Central memory CD4-positive, alpha-beta T cell (primary cell): ENCODE data around the gene EEF2KMT.
A peak's percentile ranks its signal among the peaks of the same experiment; 100 is the strongest.
"Not testable (repeated sequence)": the region's sequence is repeated elsewhere in the genome, so short reads cannot be mapped to it uniquely, and the experiment has no call there.

ENCODE experiments used
- DNase-seq: peaks from one replicate; pipeline ENCODE4 v3.0.0; 2022
- total RNA-seq, 3 experiments: gene quantifications; one replicate each; lab custom pipeline; 2026; lab: John Stamatoyannopoulos, UW

The EEF2KMT gene, protein sequence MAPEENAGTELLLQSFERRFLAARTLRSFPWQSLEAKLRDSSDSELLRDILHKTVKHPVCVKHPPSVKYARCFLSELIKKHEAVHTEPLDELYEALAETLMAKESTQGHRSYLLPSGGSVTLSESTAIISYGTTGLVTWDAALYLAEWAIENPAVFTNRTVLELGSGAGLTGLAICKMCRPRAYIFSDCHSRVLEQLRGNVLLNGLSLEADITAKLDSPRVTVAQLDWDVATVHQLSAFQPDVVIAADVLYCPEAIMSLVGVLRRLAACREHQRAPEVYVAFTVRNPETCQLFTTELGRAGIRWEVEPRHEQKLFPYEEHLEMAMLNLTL
- total RNA-seq = 9.3 to 21.4 (median 13.7) reads per million in 3 experiments

DNA sequence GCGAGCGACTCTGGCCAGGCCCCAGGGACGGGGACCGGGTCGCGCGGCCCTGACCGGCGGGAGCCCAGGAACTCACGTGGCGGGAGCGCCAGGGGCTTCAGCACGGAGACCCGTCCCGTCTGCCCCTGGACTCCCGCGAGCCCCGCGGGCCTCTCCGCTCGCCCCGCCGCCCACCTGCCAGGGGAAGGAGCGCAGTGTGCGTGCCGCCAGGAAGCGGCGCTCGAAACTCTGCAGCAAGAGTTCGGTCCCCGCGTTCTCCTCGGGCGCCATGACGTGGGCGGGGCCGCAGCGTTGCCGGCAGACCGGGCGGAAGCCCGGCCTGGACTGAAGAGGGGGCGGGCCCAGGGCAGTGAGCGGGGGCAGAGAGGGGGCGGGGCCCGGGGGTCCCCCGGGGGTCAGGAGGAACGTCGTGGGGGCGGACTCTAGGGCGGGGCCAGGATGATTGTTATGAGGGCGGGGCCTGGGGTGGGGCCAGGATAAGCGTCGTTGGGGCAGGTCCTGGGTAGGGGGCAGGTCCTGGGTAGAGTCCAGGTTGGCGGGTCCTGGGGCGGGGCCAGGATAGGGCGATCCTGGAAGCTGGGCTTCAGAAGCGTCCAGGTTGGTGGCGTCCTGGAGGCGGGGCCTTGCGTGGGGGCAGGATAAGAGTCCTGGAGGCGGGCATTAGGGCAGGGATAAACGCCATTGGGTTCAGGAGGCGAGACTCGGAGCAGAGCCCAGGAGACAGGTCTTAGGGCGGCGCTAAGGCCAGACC, at the start of gene EEF2KMT:
TSS of gene EEF2KMT (minus strand) at position 326 of the 751 bp plus-strand sequence. CDS start at position 270, 56 bp downstream.
- DNase-seq = not testable (repeated sequence)

DNA sequence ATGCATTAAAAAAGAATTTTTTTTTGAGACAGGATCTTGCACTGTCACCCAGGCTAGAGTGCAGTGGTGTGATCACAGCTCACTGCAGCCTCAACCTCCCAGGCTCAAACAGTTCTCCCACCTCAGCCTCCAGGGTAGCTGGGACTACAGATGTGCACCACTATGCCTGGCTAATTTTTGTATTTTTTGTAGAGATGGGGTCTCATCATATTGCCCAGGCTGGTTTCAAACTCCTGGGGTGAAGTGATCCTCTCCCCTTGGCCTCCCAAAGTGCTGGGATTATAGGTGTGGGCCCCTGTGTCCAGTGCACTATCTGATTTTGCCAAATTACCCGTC, 47.0 kb upstream of the EEF2KMT start:
- not testable (repeated sequence) for DNase-seq

DNA sequence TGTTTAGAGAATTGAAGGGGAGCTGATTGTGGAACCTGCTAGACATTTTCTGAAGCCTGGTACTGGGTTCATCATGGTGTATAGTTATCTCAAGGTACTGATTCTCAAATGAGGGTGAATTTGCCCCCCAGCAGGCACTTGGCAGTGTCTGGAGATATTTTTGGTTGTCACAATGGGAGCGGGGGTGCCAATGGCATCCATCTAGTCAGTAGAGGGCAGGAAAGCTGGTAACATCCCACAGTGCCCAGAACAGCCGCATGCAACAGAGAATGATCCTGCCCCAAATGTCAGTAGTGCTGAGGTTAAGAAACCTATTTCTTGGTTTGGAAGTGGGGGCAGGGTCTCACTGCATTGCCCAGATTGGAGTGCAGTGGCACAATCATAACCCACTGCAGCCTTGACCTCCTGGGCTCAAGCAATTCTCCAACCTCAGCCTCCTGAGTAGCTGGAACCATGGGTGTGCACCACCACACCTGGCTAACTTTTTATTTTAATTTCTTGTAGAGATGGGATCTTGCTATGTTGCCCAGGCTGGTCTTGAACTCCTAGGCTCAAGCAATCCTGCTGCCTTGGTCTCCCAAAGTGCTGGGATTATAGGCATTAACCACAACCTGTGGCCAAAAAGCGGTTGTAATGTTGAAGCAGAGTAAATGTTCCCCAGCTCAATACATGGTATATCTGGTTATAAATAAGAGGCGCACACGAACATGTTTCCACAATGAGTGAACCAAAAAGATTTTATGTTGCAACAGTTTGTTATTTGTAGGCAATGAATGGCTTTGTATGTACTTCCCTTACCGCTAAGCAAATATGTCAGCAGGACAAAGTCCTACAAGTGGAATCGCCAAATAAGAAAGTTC, 46.4 kb upstream of the EEF2KMT start:
- no peak for DNase-seq

DNA sequence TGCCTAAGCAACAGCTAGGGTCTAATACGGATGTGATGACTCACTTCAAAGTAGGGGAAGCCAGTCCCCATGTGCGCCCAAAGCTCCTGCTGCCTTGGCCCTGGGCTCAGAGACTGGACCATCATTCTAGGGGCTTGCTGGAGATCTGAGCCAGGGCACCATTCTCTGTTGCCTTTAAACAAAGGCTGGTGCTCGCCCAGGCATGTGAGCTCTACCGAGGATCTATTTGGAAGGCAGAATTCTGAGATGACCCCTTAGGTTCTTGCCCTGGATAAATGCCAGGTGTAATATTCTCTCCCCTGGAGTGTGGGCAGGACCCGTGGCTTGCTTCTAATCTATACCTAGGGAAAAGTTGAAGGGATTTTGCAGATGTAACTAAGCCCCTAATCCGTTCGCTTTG, 42.6 kb upstream of the EEF2KMT start:
- not testable (repeated sequence) for DNase-seq

DNA sequence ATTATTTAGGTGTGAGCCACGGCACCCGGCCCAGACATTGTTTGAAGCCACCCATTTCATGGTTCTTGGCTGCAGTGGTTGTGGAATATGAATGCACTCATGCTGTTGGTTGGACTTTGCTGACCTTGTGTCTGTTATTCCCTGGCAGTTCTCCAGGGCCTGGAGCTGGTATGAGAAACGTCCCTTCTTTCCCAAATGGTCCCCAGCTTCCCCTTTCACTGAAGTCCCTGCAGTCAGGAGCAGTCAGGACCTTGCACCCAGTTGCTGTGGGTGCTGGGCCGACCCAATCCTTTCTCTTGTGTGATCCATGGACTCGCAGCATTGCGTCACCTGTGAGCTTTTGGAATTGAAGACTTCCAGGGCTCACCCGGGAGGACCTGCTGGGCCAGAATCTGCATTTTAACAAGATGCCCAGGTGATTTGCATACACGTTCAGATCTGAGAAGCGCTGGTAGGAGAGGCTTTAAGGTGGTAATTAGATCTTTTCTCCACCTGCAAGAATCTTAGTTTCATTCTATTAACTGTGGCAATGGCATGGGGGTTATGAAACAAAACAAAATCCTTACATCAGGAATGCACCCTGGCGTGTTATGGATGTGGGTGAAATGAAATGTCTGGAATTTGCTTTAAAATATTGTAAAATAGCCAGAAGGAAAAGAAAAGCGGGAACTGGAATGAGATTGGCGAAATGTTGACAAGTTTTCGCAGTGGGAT, 37.3 kb upstream of the EEF2KMT start:
- DNase-seq = not testable (repeated sequence)

DNA sequence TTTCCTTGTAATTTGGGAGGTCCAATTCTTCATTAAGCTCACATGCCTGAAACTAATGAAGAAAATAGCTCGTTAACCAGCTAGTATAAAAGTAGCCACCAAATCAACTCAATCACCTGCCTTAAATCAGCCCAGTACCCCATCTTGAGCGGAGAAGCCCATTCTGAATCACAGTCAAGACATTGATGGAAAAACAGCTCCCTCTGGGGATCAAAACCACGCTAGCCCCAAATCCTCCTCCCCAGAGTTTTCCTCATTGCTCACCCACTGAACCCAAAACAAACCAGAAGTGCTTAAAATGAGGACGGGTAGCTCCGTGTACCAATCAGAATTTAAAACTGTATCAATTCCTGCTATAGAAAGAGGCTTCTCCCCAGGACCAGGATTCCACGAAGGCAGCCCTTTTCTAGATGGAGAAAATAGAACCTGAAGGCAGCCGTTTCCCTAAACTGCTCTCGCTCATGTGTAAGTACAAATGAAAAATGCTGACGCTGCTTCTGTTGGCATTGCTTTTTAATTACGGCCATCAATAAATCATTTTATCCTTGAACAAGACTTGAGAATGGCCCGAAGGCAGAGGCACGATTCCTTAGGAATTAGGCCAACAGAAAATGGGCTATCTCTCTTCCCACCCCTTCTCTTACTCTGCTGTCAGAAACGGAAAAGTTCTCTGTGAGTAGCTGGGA, 35.5 kb upstream of the EEF2KMT start:
- DNase-seq = not testable (repeated sequence)

DNA sequence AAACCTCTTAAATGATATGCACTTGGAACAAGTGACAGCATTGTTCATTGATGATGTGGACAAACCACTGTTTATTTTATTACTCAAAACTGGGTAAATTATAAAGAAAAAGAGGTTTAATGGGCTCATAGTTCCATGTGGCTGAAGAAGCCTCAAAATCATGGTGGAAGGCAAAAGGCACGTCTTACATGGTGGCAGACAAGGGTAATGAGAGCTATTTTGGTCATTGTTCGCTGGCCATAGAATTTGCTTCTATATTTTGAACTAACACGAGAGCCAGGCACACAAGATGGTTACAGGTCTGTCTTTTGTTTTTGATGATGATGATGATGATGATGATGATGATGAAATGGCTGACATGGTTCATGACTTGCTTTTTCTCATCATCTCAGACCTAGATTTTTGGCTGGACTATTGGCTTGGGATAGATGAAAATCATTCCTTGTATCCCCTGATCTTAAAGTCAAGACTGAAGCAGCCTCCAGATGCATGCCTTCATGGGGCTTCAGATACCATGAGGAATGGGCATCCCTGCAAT, 33.9 kb upstream of the EEF2KMT start:
- not testable (repeated sequence) for DNase-seq

DNA sequence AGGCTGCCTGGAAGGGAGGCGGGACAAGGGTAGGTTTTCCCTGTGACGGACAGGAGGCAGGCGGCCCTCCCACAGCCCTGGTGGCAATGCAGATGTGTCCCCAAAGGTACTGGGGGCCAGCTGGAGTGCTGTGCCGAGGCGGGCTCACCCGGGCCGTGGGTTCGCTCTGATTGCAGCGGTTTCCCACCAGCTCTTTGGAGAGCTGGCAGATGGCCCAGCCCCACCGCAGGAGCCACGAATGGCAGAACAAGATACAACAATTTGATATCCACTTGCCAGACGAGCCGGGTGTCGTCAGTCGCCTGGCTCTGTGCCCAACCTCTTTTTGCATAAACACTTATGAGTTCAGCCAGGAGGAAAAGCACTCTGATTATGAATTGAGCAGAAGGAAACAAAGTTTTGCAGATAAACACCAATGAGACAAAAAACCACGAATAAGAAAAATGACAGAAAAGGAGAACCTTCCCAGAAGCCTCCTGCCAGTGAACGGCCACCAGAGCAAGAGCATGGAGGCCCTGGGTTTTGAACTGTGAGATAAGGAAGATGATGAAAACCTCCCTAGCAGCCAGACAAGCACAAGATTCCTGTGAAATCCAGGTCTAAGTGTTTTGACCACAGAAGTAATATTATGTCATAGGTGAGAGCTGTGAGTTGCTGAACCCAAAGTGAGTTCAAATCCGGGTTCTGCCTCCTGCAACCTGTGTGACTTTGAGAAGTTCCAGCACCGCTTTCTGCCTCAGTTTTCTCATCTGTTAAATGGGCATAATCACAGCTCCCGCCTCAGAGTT, 19.9 kb upstream of the EEF2KMT start:
- DNase-seq = peak; percentile 60

DNA sequence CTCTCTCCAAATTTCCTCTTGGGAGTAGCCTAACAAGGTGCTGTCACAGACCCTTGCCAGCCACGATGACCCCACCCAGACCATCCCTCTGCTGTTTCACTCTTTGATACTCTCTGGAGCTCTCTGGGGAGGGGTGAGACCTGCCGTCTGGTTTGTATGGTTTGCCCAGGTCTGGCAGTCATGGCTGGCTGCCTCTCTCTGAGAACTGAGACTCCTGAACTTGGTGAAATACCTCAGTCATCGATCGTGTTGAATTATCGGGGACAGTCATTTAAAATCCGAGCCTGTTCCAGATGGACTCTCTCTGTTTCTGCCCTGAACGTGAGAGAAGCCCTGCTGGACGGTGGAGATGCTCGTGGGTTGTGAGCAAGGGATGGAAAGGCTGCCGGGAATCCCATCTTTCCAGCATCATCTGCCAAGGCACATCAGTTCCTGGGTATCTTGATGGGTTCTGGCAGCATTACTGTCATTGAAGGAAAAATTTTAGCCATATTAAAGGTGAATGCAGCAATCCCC, 19.2 kb upstream of the EEF2KMT start:
- not testable (repeated sequence) for DNase-seq

DNA sequence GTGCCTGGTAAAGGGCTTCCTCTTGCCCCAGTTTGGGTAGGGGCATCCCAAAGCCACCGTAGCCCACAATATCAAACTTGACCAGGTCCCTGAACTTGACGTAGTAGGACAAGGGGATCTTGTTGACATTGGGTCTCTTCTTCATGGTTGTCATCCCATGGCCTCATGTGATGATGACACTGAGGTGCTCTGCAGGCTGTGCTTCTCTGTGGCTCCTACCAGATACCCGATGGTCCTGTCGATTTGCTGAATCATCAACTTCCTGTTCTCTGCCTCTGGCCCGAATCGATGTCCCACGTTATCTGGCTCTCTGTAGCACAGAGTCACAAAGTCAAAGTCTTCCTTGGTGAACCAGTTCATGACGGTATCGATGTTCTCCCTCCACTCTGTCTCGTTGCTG, 13.3 kb upstream of the EEF2KMT start:
- DNase-seq = not testable (repeated sequence)

DNA sequence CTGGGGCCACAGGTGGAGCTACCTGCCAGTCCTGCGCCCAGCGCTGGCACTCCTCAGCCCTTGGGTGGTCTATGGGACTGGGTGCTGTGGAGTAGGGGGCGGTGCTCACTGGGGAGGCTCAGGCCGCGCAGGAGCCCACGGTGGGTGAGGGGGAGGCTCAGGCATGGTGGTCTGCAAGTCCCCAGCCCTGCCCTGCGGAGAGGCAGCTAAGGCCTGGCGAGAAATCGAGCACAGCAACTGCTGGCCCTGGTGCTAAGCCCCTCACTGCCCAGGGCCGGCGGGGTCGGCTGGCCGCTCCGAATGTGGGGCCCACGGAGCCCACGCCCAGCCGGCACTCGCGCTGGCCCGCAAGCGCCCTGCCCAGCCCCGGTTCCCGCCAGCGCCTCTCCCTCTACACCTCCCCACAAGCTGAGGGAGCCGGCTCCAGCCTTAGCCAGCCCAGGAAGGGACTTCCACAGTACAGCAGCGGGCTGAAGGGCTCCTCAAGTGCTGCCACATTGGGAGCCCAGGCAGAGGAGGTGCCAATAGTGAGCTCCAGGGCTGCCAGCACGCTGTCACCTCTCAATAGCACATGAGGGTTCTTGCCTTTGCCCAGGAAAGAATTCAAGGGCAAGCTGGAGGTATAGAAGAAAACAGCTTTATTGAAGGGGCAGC, 11.0 kb upstream of the EEF2KMT start:
- no peak for DNase-seq

DNA sequence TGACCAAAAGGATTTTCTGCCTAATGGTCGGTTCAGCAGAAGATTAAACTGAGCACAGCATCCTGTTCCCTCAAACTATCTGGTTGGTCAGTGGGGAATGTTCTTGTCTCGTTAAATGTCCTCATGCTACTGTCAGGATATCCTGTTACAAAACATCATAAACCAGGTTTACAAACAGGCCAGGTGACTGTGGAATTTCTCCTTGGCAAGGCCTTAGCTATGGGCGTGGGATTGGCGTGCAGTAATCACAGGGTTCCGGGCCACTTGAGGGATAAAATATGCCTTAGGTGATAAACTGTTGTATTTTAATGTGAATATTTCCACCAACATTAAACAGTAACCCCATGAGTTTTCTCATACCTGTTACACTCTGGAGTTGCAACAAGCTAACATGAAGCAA, 7.4 kb upstream of the EEF2KMT start:
- DNase-seq = not testable (repeated sequence)

DNA sequence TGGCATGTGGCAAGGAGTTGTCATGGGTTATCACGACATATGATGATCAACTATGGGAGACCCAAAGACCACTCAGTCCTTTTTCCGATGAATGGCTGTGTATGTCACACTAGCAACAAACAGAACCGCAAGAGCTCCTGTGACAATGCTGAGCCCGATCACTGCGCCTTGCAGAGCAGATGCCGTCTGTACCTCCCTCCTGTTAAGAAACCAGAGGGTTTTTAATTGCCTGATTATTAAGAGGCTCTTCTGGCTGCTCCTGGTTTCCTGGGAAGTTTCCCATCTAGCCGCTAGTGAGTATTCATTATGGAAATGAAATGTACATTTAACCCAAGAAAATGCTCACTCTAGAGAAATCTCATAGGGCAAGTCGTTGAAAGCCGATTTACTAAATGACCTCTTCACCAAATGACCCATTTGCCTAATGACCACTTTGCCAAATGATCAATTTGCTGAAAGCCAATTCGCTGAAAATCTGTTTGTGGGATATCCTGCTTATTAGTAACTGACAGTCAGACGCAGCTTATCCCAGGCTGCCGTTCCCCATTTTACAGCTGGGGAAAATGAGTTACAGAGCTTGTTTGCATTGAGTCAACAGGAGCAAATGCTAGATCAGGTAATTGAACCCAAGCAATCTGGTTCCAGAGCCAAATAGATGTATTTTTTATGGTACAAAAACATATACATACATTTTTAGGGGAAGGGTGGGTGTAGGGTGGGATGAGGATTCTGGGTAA, 5.9 kb upstream of the EEF2KMT start:
- not testable (repeated sequence) for DNase-seq

DNA sequence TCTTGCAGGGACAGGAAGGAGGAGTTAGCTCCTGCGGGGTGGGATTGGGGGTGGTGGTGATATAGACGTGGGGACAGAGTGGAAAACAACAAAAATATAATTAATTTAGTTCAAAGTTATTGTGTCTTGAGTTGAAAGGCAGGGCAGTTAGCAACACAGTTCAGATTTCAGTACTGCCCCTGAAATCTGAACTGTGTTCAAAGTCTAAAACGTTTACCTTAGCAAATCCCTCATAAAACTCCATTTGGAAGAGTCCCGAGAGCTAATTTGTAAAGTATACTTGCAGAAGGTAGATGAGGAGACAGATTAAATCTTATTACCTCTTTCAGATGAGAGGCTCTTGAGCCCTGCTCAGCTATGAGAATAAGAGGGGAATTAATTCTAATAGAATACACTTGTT, 1.6 kb upstream of the EEF2KMT start:
- not testable (repeated sequence) for DNase-seq

DNA sequence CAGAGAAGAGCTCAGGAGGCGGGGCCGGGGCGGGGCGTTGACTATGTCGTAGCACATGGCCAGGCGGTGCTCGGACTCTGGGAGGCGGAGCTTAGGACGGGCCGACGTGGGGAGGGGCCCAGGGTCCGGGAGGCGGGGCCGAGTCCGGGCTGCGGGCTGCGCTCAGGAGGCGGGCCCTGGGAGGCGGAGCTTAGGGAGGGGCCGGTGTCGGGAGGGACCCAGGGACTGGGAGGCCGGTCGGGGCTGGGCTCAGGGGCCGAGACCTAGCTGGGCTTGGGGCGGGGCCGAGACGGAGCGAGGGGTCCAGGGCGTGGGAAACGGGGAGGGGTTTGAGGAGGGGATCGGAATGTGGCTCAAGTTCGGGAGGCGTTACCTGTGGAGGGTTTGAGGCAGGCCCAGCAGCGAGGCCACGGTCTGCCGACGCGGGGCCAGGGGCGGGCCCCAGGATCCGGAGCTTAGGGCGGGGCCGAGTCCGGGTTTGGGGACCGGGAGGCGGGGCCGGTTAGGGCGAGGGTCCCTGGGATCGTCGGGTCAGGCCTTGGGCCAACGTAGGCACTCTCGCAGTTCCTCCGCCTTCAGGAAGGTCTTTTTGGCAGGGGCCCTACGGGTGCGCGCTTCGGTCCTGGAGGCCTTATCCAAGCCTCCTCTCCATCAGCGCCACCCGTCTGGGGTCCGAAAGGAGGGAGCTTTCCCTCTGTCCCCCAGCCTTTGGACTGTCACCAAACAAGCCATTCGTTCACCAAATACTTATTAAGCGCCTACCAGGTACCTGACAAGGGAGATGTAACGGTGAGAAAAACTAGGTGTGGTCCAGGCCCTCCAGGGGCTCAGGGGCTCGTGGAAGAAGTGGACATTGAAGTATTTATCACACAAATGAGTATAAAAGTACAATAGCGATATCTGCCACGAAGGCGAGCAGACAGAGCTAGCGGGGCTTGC, 895 bp upstream of the EEF2KMT start:
- peak; percentile 96 for DNase-seq

DNA sequence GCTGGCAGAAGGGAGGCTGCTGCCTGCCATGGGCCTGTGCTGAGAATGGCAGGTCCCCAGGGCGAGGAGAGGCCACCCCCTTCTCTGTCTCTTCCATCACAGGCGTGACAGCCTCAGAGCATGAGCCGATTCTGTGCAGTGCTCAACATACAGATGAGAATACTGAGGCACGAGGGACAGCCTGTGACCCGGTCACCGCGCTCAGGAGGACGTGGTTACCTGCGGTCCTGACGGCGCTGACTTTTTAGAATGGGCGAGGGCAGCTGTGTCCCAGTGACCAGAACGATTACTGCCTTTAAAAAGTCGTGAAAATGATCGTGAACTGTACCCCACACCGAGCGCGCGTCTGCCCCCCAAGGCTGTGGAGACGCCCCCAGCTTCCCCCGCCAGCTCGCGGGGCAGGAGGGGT, 530 bp downstream of the EEF2KMT start:
- peak; percentile 44 for DNase-seq

DNA sequence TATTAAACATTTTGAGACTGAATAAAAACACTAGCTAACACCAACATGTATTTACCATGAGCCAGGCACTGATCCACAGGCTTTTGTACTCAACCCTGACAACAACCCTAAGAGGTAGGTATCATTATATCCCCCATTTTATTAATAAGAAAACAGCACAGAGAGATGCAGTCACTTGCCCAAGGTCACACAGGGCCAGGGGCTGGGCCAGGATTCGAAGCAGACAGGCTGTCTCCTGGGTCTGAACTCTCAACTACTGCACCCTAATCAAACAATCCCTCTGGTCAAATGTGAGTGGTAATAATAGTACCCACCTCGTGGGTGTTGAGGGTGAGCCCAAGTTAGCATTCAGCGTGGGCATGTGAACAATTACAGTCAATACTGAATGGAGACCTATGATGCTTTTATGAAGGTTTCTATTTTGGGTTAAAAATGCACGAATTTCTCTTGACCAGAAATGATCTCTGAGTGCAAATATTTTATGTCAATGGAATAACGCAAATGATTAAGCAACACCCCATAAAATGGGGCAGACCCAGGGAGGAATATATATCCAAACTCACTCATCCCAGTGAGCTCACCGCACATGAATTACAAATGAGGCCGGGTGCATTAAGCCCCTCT, 1.0 kb downstream of the EEF2KMT start:
- DNase-seq = not testable (repeated sequence)
